ENCODE measurements around the gene DOCK8.
"Not testable (repeated sequence)": the region's sequence is repeated elsewhere in the genome, so short reads cannot be mapped to it uniquely, and the experiment has no call there.

DOCK8 gene

DNA sequence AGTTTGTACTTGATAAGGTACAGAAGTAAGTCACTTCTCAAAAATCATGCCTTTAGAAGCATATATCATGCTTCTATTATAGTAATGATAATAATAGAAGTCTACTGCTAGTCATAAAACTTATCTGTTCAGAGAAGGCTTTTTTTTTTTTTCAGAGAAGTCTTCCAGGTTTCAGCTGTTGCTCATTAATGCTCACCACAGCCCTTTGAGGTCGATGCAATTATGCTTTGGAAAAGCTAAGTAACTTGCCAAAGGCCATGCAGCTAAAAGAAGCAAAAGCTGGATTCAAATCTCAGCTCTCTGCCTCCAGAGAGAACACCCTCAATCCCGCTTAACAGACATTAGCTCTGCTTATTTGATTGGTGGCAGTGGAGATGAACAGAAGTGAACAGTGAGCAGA is 150.8 kb downstream of the DOCK8 start:
- DNase-seq (ENCODE audit: low read depth), result no peak

DNA sequence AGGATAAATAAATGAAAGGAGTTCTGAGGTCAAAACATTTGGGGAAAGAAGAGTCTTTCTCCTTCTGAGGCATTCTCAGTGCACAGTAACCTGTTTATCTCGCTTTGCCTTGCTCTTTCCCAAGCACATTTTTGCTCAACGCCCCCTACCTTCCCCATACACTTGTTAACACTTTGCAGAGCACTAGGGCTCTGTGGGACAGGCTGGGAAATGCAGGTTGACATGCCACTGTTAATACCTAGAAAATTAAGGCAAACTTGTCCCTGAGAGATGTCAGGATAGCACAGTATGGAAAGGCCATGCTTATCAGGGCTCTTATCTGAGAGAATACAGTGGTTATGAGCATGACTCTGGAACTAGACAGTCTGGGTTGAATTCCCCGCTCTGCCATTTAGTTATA is 152.0 kb downstream of the DOCK8 start:
- DNase-seq (ENCODE audit: low read depth), result no peak

DNA sequence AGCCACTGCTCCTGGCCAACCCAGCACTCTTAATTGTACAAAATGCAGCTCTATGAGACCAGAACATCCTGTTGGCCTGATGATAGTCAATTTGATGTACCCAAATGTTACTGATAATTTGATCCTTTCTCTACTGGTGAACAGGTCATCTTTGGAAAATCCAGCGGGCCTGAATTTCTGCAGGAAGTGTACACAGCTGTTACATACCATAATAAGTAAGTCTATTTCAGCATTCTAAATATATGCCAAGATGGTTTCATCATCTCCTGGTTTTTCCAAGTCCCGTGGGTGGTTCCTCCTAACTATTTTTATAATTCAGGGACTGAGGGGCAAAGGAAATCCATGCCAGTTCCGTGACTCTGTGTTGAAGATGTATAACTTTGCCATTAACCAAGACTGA is 155.4 kb downstream of the DOCK8 start:
- no peak for DNase-seq (ENCODE audit: low read depth)

DNA sequence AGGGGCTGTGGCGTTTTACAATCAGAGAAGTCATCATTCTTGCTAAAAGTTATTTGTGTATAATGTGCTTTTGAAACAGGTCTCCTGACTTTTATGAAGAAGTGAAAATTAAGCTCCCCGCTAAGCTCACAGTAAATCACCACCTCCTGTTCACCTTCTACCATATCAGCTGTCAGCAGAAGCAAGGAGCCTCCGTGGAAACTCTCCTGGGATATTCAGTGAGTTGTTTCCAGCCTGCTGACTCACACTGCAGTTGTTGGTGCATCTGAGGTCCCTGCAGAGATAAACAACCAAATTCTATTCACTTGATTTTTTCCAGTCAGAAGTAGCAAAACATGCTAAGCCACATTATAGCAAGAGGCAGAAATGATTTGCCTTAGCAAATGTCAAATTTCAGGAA is 156.7 kb downstream of the DOCK8 start:
- no peak for DNase-seq (ENCODE audit: low read depth)

DNA sequence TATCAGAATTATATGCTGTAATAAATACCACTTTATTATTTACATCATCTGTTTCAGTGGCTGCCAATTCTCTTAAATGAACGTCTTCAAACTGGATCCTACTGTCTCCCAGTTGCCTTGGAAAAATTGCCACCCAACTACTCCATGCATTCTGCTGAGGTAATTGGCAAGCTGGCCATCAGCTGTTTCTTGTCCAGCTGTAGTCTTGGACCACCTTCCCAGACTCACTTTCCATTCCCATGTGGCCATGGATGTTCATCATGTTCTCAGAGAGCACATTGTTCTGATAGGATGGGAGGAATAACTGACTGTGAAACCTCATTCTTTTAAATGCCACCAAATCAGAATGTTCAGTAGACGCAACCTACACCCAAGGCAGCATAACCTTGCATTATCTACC is 157.5 kb downstream of the DOCK8 start:
- no peak for DNase-seq (ENCODE audit: low read depth)

DNA sequence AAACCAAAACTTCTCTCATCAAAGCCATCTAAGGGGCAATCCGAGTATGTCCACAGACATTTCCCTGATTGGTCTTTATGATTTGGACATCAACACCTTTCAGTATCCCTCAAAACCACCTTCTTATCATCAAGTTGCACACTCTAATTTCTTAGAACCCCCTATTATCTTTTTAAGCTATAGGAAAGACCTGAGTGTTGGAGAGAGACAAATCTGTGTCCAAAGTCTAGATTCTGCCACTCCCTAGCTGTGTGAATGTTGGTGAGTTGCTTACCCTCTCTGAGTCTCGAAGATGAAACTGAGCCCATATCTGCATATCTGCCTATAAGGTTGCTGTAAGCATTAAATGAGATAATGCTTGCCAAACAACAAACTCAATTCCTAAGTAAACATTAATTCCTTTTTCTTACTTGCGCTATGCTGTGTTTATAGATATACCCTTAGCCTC is 159.1 kb downstream of the DOCK8 start:
- no peak for DNase-seq (ENCODE audit: low read depth)

DNA sequence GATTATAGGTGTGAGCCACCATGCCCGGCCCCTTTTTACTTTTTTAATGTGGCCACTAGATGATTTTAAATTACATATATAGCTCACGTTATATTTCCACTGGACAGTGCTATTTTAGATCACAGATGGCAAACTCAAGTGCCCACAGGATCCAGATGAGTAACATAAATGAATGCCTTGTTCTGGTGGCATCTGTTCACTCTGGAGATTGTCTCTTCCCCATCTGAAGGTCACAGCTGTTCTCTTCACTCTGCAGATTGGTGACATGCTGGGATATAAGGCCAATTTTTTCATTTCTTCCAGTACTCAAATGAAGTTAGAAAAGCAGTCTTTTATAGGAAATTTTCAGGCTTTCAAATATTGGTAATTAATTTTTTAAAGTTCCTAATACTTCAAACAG is 160.1 kb downstream of the DOCK8 start:
- no peak for DNase-seq (ENCODE audit: low read depth)

DNA sequence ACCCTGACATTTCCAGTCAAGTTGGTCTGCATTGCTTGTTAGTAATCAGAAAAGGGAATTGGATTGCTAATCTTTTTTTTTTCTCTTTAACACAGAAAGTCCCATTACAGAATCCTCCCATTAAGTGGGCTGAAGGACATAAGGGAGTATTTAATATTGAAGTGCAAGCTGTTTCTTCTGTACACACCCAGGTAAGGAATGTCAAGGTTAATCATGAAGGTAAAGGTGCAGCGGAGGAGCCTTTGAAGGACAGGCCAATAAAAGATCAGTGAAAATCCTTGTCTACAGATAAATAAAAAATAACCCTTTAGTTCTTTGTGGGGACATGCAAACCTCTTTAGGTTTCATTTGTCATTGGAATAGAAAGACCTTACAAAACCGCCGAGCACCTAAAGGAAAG is 161.4 kb downstream of the DOCK8 start:
- DNase-seq (ENCODE audit: low read depth), result no peak

DNA sequence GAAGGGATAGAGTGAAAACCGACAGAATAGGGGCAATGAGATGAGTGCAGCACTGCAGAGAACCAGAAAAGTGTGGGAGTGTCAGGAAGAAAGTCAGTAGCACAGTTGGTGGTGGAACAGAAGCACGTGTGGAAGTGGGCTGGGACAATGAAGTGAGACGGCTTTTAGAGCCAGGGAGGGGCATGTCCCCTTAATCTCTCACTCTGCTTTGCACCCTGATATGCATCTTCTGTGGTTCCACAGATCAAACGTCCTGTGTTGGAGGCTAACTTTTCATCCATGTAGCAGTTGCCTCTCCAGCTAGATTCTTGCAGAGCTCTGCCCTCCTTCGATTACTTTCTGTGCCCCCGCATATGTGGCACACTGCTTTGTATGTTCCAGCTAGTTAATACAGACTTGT is 163.6 kb downstream of the DOCK8 start:
- DNase-seq (ENCODE audit: low read depth), result no peak

DNA sequence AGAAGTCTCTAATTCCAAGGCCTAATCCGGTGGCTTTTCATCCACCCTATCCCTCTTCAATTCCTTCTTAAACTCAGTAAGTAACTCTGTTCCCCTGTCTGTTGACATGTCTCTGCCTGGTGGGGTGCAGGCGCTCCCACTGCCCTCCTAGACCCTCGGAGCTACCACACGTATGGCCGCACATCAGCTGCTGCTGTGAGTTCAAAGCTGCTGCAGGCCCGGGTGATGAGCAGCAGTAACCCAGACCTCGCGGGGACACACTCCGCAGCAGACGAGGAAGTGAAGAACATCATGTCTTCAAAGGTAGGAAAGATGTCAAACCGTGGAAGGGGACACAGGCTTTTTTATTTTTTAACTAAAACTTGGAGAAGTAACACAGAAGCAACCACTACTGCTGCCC is 167.7 kb downstream of the DOCK8 start:
- DNase-seq (ENCODE audit: low read depth), result no peak

DNA sequence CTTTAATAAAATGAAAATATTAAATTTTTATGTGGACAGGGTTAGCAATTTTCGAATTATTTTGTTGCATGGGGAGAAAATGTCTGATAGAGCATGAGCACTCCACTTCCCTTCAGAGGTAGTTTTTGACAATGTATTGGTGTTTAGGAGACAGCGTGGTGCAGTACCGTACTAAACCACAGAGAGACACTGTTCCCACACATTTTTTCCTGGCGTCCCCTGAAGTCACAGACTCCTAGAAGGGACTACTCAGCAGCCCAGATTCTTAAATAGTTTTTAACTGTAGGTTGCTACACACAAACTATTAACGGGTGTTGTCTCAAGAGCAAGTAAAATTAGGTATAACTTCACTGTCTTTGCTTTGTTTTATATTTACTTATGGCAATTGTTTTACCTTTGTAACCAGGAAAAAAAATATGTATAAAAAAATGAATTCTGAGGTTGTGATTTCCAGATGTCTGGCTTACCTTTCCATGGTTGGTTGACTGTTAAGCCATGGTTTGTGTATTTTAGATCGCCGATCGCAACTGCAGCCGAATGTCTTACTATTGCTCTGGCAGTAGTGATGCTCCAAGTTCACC is 171.2 kb downstream of the DOCK8 start:
- no peak for DNase-seq (ENCODE audit: low read depth)

DNA sequence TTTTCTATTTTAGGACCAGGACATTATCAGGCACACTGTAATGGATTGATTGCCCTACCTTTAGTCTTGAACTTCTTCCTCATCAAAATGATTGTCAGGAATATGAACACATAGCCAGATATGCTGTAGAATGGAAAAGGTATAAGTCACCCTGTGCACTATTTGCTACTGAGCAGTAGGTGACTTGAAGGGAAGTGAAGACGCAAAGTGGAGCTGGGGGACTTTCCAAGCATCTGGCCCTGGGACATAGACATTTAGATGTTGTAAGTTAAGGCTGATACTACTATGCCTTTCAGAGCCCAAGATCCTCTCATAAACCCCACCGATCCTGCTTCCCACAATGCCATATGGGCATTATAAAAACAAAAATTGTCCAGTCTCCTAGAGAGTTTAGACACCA is 174.5 kb downstream of the DOCK8 start:
- no peak for DNase-seq (ENCODE audit: low read depth)

DNA sequence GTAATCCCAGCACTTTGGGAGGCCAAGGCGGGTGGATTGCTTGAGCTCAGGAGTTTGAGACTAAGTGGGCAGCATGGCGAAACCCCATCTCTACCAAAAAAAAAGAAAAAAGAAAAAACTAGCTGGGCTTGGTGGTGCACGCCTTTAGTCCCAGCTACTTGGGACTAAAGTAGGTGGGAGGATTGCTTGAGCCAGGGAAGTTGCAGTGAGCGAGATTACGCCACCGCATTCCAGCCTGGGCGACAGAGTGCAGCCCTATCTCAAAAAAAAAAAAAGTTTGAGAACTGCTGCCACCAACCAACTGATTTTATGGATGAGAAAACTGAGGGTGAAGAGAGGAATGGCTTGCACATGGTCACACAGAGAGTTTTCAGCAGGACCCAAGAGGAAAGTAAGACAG is 175.1 kb downstream of the DOCK8 start:
- DNase-seq (ENCODE audit: low read depth), result no peak

DNA sequence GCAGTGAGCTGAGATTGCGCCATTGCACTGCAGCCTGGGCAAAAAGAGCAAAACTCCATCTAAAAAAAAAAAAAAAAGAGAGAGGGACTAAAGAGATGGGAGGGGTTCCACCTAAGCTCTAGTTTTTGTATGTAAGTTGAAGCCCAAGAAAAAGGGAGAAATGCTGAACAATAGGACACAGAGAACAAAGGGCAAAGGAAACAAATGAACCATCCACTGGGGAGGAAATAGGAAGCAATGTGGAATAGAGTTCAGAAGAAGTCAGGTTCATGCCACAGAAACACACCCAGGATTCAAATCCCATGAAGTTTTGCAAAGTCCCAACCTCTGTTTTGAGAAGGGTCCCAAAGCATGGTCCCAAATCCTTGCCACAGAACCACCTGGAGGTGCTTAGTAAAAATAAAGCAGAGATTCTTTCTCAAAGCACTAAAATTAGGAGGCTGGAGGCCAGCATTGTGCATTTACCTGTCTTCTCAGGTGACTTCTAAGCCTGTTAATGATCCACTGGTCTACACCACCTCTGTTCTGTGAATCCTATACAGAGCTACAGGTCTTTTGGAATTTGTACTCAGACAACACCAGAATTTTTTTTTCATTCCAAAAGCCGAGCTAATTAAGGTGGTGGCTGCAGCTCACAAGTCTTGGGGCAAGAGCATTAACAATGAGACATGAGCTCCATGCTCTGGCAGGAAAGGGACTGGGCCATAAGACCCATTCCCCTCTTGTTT is 177.6 kb downstream of the DOCK8 start:
- no peak for DNase-seq (ENCODE audit: low read depth)

DNA sequence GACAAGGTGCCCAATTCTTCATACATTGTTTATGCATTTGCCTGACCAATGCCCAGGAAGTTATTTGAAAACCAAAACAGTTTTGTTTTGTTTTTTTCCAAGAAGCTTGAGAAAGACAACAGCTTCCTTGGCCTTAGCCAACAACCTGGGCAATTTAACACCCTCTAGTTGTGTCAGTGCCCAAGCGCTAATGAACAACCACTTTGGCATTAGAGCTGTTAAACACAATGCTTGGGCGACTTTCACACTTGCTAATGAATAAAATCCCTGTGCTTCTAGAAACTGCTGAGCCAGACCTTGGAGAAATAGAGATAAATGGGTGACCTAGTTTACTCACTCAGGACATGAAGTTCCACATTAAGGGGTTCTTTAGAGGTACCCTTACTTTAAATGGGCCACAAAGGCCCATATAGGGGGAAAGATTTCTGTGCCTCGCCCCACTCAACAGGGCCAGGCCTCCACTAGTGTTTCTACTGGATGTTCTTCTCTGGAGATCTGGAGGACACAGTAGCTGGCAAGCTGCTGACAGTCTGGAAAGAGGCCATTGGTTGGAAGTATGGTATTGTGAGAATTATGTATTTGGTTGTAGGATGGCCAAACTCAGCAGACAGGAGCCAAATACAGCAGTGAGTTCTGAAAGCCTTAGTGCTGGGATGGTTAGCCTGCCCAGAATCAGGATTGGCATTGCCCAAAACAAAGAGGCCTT is 179.8 kb downstream of the DOCK8 start:
- DNase-seq (ENCODE audit: low read depth), result no peak

DNA sequence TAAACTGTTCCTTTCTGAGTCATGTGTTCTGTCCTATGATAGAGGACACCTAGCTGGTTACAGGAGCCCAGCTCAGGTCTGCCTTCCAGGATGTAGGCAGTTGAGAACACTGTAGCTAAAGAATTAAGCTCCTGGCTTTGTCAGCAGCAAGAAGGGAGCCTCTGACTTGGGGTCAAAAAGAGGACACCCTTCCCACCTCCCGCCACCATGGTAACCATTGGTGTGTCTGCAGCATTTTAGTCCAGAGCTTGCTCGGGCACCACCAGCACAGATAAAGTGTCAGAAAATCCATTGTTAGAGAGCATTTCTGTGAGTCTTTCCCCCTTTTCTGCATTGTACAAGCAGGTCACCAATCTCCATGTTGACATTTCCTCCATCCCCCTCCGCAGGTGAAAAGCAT is 181.7 kb downstream of the DOCK8 start:
- no peak for DNase-seq (ENCODE audit: low read depth)

DNA sequence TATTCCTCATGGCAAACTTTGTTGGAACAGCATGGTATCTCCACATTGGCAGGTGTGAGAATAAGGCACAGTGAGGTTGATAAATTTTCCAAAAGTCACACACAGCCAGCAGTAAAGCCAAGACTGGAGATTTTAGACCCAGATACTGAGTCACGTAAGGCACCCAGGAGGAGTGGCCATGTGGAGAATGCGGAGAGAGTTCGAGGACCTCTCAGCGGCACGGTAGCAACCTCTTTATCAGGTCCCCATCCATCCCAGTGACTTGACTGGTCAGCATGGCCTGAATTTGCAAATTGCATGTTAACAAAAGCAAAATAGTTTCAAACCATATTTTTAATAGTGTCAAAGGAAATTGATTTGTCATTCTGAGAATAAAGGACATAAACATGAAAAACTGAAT is 183.4 kb downstream of the DOCK8 start:
- no peak for DNase-seq (ENCODE audit: low read depth)

DNA sequence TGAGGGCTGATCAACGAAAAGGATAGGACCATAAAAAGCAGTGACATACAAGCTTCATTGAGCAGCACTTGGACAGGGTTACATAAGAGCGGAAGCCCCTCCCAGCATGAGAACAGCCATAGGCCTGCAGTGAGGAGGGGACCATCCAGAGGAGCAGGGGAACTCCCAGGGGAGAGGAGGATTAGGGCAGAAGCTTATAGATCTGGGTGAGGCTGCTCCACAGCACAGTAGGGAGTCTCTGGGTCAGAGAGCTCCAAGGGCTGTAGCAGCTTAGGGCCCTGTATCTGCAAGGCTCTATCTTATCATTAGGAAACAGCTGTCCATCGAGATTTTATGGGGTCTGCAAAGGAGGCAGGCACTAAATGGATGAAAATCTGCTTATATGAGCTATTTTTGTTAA is 186.6 kb downstream of the DOCK8 start:
- DNase-seq (ENCODE audit: low read depth), result no peak

DNA sequence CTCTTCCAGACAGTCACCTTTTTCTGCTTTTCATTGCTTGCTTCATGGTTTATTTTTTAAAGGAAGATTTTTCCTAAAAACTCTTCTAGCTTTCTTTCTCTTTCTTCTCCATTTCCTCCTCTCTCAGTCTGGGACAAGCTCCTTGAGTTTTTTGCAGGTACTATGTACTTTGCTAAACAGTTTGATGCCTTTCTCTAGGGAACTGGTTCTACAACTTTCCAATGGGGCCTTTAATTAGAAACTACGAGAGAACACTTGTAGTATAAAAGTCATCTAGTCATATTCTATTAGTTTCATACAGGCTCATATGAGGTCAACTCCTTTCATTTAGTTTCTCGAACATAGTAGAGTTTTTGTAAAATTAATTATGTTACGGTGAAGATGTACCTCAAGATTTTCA is 189.6 kb downstream of the DOCK8 start:
- no peak for DNase-seq (ENCODE audit: low read depth)

DNA sequence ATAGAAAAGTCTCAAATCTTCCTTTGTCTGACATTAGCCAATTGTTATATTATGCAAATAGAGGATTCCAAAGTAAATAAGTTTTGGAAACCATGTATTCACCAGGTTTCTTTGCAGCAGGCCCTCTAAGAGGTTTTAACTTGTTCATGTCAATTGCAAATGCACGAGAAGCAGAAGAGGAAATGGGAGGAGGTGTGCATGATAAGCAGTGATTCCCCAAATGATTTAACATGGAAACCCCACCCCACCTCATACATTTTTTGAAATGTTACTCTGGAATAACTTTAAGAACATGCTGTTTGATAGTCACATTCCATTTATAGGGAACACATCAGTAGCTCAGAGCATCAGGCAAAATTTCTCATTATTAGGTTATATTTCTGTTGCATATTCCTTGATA is 190.7 kb downstream of the DOCK8 start:
- no peak for DNase-seq (ENCODE audit: low read depth)

DNA sequence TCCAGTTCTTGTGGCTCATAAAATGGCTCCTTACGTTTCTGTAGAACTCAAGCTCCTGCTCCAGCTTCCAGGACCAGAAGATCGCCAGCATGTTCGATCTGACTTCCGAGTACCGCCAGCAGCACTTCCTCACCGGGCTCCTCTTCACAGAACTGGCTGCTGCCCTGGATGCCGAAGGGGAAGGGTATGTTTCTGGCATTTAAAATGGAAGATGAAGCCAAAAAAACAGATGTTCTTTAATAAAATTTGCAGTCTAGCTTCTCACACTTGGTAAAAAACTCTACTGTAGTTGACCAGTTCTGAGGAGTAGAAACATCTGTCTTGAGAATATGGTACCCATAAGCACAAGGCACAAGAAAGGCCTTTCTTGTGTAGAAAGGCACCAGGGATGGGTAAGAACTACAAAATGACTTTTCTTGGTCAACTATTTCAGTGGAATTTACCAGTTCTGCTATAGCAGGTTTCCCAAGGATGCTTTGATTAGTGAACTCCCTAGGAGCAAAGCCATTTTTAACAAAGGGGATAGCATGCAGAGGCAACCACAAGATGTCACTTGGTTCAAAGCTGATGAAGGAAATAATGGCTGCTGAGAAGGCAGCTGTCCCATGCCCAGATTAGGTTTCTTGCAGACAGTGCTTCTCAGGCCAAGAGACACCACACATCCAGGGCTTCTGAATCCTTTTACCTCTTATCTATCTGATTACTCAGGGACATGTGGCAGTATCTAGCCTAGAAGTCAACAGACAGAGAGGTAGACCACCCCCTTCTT is 192.4 kb downstream of the DOCK8 start:
- DNase-seq (ENCODE audit: low read depth), result no peak

DNA sequence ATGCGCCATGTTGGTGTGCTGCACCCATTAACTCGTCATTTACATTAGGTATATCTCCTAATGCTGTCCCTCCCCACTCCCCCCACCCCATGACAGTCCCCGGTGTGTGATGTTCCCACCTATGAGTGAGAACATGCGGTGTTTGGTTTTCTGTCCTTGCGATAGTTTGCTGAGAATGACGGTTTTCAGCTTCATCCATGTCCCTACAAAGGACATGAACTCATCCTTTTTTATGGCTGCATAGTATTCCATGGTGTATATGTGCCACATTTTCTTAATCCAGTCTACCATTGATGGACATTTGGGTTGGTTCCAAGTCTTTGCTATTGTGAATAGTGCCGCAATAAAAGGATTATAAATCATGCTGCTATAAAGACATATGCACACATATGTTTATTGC is 195.0 kb downstream of the DOCK8 start:
- DNase-seq (ENCODE audit: low read depth), result not testable (repeated sequence)

DNA sequence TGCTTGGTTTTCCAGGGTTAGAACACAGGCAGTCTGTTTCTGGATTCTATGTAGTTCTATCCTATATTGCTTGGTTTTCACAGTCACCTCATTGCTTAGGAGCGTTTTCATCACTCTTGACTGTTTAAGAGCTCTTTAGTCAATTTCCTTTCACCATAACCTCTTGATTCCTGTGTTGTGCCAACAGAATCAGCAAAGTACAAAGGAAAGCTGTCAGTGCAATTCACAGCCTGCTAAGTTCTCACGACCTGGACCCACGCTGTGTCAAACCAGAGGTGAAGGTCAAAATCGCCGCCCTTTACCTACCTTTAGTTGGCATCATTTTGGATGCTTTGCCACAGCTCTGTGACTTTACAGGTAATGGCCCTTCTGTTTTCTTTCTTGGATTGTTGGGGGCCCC is 199.9 kb downstream of the DOCK8 start:
- no peak for DNase-seq (ENCODE audit: low read depth)

Measured in activated T-helper 1 cell treated with Interleukin-2 at 50 U/mL for 16 hours (primary cell).